Measurements from ENCODE around the gene DHRSX. TPM values are rescaled to one million over a fixed set of nuclear protein-coding genes. Genes with fewer than 3 reads are reported as not detected.
"Not testable (repeated sequence)": the region's sequence is repeated elsewhere in the genome, so short reads cannot be mapped to it uniquely, and the experiment has no call there.

DHRSX gene
- total RNA-seq, 1 donor from 2014 or later, result 25.7 TPM

DNA sequence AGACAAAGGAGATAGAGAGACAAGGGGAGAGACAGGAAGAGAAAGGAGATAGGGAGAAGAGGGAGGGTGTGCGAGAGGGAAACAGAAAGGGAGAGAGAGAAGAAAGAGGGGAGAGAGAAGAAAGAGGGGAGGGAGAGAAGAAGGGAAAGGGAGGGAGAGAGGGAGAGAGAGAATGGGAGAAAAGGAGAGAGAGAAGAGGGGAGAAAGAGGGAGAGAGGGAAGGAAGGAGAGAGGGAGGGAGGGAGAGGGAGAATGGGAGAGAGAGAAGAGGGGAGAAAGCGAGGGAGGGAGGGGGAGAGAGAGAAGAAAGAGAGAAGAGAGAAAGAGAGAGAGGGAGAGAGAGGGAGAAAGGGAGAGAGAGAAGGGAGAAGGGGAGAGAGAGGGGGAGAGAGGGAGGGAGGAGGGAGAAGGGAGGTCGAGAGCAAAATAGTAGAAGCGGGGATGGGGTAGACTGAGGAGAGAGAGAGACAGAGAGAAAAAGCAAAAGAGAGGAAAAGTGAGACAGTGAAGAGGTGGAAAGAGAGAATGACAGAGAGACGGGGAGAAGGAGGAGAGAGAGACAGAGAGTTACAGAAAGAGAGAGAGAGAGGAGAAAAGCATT is 218.2 kb downstream of the DHRSX start:
- Mint-ChIP-seq H3K4me3 (no peak overlapping the region), H3K36me3 (ENCODE audit: low read depth) (peaks cover 10% of the 10 kb centered on the region), H3K4me1 (peaks cover 6% of the 10 kb centered on the region), H3K9me3 (peaks cover 8% of the 10 kb centered on the region), H3K27ac (no peak overlapping the region), H3K27me3 (no peaks in the 10 kb centered on the region)
- DNase-seq, result no peak
- intact Hi-C loops (cut with micrococcal nuclease), result no loop called here

- no peaks in the 10 kb centered on the region for H3K4me1 Mint-ChIP-seq
- intact Hi-C loops (cut with micrococcal nuclease), result no loop called here
- no peak for DNase-seq
- no peaks in the 10 kb centered on the region for H3K27me3 Mint-ChIP-seq
- no peak overlapping the region for H3K27ac Mint-ChIP-seq
- no peak overlapping the region for H3K4me3 Mint-ChIP-seq
- H3K36me3 Mint-ChIP-seq (ENCODE audit: low read depth), result peaks cover 8% of the 10 kb centered on the region
- peaks cover 11% of the 10 kb centered on the region for H3K9me3 Mint-ChIP-seq
Observed at GRCh38 chrX:2272337-2272736, 228.4 kb downstream of the DHRSX start.

DNA sequence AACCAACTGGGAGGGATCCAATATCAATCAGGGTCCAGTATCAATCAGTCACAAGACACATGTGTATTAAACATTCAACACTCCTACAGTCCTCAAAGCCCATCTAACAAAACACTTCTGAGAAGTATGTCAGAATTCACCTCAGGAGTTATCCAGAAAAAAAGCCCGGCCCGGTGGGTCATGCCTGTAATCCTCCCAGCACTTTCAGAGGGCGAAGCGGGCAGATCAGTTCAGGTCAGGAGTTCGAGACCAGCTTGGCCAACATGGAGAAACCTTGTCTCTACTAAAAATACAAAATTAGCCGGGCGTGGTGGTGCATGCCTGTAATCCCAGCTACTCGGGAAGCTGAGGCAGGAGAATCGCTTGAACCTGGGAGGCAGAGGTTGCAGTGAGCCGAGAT is 229.2 kb downstream of the DHRSX start:
- DNase-seq; H3K36me3 Mint-ChIP-seq (ENCODE audit: low read depth); H3K27ac Mint-ChIP-seq; intact Hi-C loops (cut with micrococcal nuclease); H3K4me3 Mint-ChIP-seq; H3K27me3 Mint-ChIP-seq; H3K4me1 Mint-ChIP-seq: not testable (repeated sequence)
- peaks cover 11% of the 10 kb centered on the region for H3K9me3 Mint-ChIP-seq

DNA sequence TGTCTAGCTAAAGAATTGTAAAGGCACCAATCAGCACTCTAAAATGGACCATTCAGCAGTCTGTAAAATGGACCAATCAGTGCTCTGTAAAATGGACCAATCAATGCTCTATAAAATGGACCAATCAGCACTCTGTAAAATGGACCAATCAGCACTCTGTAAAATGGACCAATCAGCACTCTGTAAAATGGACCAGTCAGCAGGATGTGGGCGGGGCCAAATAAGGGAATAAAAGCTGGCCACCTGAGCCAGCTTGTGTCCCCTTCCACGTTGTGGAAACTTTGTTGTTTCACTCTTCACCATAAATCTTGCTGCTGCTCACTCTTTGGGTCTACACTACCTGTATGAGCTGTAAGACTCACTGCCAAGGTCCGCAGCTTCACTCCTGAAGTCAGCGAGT is 230.0 kb downstream of the DHRSX start:
- H3K27me3 Mint-ChIP-seq; H3K27ac Mint-ChIP-seq; H3K4me1 Mint-ChIP-seq; H3K4me3 Mint-ChIP-seq; DNase-seq; H3K9me3 Mint-ChIP-seq; intact Hi-C loops (cut with micrococcal nuclease); H3K36me3 Mint-ChIP-seq (ENCODE audit: low read depth): not testable (repeated sequence)

GRCh38 chrX:2267890-2268289 is 232.9 kb downstream of the DHRSX start:
- intact Hi-C loops (cut with micrococcal nuclease), result no loop called here
- Mint-ChIP-seq H3K27me3 (no peaks in the 10 kb centered on the region), H3K36me3 (ENCODE audit: low read depth) (peaks cover 5% of the 10 kb centered on the region), H3K27ac (no peak overlapping the region), H3K4me3 (no peak overlapping the region), H3K9me3 (peaks cover 7% of the 10 kb centered on the region), H3K4me1 (no peaks in the 10 kb centered on the region)
- no peak for DNase-seq

DNA sequence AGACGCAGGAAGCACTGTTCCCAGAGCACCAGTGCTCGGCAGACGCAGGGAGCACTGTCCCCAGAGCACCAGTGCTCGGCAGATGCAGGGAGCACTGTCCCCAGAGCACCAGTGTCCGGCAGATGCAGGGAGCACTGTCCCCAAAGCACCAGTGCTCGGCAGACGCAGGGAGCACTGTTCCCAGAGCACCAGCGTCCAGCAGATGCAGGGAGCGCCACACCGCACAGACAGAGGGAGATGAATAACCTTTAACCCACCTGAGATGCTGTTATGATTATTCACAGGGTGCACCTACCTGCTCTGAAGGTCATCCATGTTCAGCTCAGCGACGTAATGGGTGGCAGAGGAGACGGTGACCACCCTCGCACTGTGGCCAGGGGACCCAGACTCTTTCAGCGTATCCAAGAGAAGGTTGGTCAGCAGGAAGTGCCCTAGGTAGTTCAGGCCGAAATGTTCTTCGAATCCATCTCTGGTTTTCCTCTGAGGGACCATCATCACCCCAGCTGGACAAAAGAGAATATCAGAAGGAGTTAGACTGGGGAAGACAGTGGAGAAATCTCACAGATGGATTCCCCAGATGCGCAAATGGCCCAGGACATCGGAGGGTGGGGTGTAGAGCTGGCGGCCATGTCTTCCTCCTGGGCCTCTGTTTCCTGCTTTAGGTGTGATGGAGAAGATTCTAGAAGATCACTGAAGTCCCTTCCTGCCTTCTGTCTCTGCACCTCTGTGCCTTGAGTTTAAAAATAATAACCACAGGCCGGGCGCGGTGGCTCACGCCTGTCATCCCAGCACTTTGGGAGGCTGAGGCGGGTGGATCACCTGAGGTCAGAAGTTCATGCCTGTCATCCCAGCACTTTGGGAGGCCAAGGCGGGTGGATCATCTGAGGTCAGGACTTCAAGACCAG is 234.1 kb downstream of the DHRSX start:
- H3K9me3 Mint-ChIP-seq, result peaks cover 7% of the 10 kb centered on the region
- H3K27ac Mint-ChIP-seq, result no peak overlapping the region
- H3K4me1 Mint-ChIP-seq, result no peaks in the 10 kb centered on the region
- no peak overlapping the region for H3K4me3 Mint-ChIP-seq
- peaks cover 5% of the 10 kb centered on the region for H3K36me3 Mint-ChIP-seq (ENCODE audit: low read depth)
- no peaks in the 10 kb centered on the region for H3K27me3 Mint-ChIP-seq
- DNase-seq, result peak; percentile 63
- intact Hi-C loops (cut with micrococcal nuclease), result no loop called here

DNA sequence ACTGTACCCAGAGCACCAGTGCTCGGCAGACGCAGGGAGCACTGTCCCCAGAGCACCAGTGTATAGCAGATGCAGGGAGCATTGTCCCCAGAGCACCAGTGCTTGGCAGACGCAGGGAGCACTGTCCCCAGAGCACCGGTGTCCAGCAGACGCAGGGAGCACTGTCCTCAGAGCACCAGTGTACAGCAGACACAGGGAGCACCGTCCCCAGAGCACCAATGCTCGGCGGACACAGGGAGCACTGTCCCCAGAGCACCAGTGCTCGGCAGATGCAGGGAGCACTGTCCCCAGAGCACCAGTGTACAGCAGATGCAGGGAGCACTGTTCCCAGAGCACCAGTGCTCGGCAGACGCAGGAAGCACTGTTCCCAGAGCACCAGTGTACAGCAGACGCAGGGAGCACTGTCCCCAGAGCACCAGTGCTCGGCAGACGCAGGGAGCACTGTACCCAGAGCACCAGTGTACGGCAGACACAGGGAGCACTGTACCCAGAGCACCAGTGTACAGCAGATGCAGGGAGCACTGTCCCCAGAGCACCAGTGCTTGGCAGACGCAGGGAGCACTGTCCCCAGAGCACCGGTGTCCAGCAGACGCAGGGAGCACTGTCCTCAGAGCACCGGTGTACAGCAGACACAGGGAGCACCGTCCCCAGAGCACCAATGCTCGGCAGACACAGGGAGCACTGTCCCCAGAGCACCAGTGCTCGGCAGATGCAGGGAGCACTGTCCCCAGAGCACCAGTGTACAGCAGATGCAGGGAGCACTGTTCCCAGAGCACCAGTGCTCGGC is 234.9 kb downstream of the DHRSX start:
- H3K4me3 Mint-ChIP-seq; intact Hi-C loops (cut with micrococcal nuclease): not testable (repeated sequence)

GRCh38 chrX:2264179-2265030 is 236.4 kb downstream of the DHRSX start:
- no peaks in the 10 kb centered on the region for H3K4me1 Mint-ChIP-seq
- intact Hi-C loops (cut with micrococcal nuclease), result no loop called here
- no peak for DNase-seq
- H3K9me3 Mint-ChIP-seq, result no peaks in the 10 kb centered on the region
- H3K27ac Mint-ChIP-seq, result no peak overlapping the region
- H3K27me3 Mint-ChIP-seq, result no peaks in the 10 kb centered on the region
- H3K4me3 Mint-ChIP-seq, result no peak overlapping the region
- peaks cover 3% of the 10 kb centered on the region for H3K36me3 Mint-ChIP-seq (ENCODE audit: low read depth)

More for the DNA sequence above, 234.9 kb downstream of the DHRSX start:
- not testable (repeated sequence) for H3K9me3 Mint-ChIP-seq; H3K27ac Mint-ChIP-seq; DNase-seq; H3K36me3 Mint-ChIP-seq (ENCODE audit: low read depth); H3K4me1 Mint-ChIP-seq; H3K27me3 Mint-ChIP-seq

GRCh38 chrX:2263203-2263602 is 237.6 kb downstream of the DHRSX start:
- no peaks in the 10 kb centered on the region for H3K4me1 Mint-ChIP-seq
- DNase-seq, result no peak
- H3K9me3 Mint-ChIP-seq, result no peaks in the 10 kb centered on the region
- H3K27ac Mint-ChIP-seq, result no peak overlapping the region
- no peaks in the 10 kb centered on the region for H3K27me3 Mint-ChIP-seq
- H3K36me3 Mint-ChIP-seq (ENCODE audit: low read depth), result peaks cover 3% of the 10 kb centered on the region
- intact Hi-C loops (cut with micrococcal nuclease), result no loop called here
- H3K4me3 Mint-ChIP-seq, result no peak overlapping the region

DNA sequence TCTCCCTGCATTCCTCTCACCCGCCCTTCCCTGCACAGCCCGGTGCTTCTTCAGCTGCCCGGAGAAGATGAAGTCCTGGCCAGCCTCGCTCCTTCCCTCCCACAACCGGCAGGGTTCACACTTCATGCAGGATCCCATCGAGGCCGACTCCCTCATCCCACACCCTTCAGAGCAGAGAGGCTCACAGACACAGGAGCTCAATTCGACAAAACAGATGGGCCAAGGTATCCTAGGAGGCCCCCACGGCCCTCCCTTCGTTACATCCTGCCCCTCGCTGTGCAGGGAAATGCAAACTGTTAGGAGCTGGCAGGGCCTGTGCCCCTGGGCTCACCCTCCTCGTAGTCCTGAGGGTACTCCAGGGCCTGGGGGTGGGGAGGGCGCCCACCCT is 238.1 kb downstream of the DHRSX start:
- Mint-ChIP-seq H3K9me3 (peaks cover 3% of the 10 kb centered on the region), H3K4me1 (no peaks in the 10 kb centered on the region), H3K36me3 (ENCODE audit: low read depth) (peaks cover 3% of the 10 kb centered on the region), H3K4me3 (no peak overlapping the region), H3K27ac (no peak overlapping the region), H3K27me3 (no peaks in the 10 kb centered on the region)
- DNase-seq, result no peak
- intact Hi-C loops (cut with micrococcal nuclease), result no loop called here

GRCh38 chrX:2261831-2262667 is 238.7 kb downstream of the DHRSX start:
- intact Hi-C loops (cut with micrococcal nuclease), result no loop called here
- peaks cover 3% of the 10 kb centered on the region for H3K9me3 Mint-ChIP-seq
- H3K27ac Mint-ChIP-seq, result no peak overlapping the region
- no peak for DNase-seq
- H3K36me3 Mint-ChIP-seq (ENCODE audit: low read depth), result peaks cover 3% of the 10 kb centered on the region
- no peaks in the 10 kb centered on the region for H3K4me1 Mint-ChIP-seq
- H3K4me3 Mint-ChIP-seq, result no peak overlapping the region
- no peaks in the 10 kb centered on the region for H3K27me3 Mint-ChIP-seq

DNA sequence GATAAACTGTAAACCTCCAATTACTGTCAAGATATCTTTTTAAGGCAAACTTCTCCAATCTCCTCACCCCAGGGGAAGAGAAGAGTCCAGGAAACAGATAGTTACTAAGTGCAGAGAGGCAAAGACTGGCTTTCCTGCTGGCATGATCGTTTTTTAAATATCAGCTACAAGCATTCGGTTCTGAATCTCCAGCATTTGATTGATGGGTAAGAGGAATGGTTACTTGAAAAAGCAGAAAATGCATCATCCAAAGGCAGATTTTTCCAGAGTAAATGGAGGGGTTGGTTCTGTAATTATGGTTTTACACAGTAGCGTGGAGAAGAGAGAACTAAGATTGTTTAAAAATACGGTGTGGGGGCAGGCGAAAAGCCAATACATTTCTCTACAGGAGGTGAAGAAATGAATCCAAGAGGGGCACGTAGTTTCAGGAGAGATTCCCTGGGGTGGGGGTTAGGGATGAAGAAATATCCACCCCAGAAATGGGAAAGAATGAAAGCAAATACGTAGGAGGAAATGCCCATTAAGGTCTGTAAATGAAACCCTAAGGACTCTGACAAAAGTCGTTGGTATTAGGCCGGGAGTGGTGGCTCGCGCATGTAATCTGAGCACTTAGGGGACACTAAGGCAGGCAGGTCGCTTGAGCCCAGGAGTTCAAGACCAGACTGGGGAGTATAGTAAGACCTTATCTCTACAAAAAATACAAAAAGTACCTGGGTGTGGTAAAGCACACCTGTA is 248.3 kb downstream of the DHRSX start:
- Mint-ChIP-seq H3K27ac (no peak overlapping the region), H3K4me3 (no peak overlapping the region), H3K36me3 (ENCODE audit: low read depth) (peaks cover 4% of the 10 kb centered on the region), H3K9me3 (peaks cover 22% of the 10 kb centered on the region), H3K4me1 (no peaks in the 10 kb centered on the region), H3K27me3 (no peaks in the 10 kb centered on the region)
- intact Hi-C loops (cut with micrococcal nuclease), result no loop called here
- DNase-seq, result no peak

Measured in activated CD4-positive, alpha-beta T cell treated with anti-CD3 and anti-CD28 coated beads, Interleukin-2, amount 10 ng/mL, durations not matched to agents 24 days and 14 days (primary cell).